GM21737 (cell line): Measurements from ENCODE around the gene GINS1.
"Not testable (repeated sequence)": the region's sequence is repeated elsewhere in the genome, so short reads cannot be mapped to it uniquely, and the experiment has no call there.

Source experiments
- ATAC-seq: cut with Tn5 transposase; IDR thresholded peaks from one replicate; pipeline ENCODE4 v1.9.1; 2021; ENCODE audit warnings: mild to moderate bottlenecking, moderate library complexity; ENCODE audit not compliant: unreplicated experiment

Gene GINS1

DNA sequence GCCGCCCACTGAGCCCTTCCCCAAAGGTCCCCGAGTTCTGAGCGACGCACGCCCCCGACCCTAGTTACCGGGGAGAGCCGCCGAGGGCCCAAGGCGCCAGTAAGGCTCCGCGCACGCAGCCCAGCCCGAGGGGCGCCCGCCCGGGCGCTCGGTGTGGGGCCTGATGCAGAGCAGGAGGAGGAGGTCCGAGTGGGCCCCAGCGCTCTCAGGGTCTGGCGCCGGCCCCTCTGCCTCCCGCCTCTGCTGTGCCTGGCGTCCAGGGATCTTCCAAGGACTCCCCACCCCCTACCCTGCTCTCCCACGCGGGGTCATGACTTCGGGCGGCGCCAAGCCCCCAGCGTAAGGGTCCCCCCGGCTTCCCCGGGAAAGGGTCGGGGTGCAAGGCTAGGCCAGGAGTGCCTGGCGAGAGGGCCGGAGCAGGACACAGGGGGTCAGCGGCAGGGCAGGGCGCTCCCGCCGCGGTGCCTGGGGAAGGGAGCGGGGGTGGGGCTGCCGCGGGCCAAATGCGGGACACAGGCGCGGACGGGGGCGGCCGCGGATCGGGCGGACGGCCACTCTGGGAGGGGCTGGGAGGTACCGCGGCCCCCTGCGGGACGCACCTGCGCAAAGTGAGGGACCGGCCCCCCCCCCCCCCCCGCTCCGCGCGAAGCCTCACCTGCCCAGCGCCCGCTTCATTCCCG, 17.5 kb upstream of the GINS1 start:
- ATAC-seq, result peak; percentile 27

DNA sequence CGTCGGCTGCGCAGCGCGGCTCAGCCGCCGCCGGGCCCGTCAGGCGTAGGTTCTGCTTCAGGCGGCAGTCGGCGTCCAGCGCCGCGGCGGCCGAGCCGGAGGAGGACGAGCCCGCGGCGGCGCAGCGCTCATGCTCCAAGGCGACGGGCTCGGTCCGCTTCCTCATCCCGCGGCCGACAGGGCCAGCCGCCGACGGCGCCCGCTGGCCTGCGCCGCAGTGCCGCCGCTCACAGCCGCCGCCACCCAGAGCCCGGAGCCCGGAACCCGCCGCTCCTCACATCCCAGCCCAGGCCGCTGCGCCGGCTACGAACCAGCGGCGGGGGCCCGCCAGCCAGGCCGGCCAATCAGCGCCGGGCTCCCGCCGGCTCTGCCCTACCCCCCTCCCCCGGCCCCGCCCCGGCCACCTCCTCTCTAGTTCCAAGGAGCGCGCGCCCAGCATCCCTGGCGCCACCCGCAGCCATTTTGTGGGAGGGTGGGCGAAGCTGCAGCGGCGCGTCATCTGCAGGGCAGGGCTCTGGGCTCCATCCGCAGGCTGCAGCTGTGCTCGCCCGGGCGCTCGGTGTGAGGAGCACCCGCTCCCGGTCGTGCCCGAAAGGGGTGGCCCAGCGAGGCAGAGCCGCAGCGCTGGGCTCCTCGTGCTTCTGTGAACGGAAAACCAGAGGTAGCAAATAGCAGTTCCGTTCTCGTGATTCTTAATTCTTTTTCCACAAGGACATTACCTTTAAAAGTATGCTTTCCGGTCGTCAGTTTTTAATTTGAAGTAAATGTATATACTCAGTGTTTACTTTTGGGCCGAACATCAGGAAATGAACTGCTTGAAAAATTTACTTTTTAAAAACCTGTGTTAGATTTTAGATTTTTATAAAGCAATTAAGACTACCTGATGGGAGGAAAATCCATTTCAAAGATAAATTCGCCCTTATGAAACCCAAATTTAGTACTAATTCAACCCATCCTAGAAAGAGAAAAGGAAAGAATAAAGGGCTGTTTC, 16.6 kb upstream of the GINS1 start, which contains the start of gene ABHD12:
Gene ABHD12, minus strand, starts transcription at position 298 of the 991 bp plus-strand sequence. Its CDS starts 132 bp downstream, at position 166.
- ATAC-seq, result peak; percentile 88

DNA sequence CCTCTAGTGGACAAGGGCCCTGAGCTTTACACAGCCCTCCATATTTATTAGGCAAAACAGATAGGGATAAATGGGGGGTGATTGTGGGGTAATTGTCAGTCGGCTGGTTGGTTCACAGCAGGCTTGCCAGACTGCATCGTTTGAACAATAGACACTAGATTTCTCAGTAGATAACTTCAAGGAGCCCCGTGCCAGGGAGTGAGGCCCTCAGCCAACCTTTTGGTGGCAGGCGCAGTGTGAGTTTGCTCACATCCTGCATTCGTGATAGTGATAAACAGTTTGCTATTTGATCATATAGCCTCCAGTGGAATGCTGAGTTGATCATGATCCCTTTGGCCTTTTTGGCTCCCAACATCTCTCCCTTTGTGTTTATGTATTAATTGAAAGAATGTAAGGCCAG, 13.2 kb upstream of the GINS1 start:
- ATAC-seq, result no peak

DNA sequence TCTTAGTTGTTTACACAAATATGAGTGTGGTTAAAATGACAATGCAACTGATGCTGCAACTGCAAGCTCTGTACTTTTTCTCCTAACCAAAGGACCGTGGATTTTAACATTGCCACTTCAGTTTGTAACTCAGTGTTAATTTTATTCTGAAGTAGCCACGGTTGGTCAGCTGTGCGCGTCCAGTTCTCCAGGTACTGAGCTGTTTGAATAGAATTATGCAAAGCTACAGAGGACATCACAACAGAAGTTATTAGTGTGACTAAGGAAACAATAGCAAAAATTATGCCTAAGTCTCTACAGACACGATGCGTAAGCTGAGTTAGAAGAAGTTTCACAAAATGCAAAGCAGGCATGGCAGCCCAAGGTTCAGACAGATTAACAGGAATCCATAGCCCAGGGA, 12.5 kb upstream of the GINS1 start:
- no peak for ATAC-seq

DNA sequence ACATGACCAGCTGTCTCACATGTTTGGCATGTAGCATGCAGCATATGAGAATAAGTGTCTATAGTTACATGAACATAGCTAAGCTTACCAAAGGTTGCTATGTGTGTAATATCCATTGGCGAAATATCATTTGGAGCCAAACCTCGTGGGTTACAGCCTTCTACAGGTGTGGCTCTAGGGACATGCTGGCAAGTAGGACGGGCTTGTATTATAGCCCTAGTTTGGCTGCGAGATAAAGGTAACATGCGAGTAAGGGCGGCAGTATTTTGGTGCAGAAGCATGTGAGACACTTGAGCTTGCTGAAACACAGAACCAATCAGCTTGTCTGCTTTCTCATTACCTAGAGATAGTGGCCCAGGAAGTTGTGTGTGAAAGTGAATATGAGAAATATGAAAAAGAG, 10.4 kb upstream of the GINS1 start:
- ATAC-seq, result no peak

DNA sequence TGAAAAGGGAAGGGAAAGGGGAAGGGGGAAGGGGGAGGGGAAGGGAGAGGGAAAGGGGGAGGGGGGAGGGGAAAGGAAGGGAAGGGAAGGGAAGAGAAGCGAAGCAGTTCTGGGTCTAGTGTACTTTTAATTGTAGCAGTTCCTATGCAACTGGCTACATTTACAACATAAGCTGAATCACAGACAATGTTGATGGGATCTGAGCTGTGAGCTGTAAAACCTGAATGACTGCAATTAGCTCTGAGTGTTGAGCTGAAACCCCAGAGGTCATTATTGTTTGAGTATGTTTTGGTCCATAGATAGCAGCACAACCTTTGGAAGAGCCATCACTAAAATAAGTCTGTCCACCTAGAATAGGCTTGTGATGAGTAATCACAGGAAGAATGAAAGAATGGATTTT, 9.7 kb upstream of the GINS1 start:
- no peak for ATAC-seq

DNA sequence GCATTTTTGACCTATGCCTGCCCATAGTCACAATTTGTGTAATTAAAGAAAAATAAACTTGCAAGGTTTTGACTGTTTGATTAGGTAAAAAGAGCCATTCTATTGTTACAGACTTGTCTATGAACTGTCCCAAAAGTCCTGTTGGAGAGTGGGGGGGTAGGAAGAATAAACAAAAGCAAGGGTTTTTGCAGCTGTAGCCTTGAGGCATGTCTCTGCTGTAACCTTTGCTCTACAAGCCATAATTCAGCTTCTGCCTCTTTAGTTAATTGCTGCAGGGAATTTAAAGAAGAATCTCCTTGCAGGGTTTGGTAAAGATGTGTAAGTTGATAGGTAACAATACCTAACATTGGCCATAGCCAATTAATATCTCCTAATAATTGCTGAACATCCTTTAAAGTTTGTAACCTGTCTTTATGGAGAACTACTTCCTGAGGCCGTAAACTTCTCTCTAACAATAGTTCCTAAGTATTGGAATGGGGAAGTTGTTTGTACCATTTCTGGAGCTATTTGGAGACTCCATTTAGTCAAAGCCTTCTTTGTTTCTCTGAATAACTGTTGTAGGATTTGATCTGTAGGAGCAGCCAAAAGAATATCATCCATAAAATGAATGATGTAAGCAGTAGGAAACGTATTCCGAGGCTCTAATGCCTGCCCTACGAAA, 9.0 kb upstream of the GINS1 start:
- no peak for ATAC-seq

DNA sequence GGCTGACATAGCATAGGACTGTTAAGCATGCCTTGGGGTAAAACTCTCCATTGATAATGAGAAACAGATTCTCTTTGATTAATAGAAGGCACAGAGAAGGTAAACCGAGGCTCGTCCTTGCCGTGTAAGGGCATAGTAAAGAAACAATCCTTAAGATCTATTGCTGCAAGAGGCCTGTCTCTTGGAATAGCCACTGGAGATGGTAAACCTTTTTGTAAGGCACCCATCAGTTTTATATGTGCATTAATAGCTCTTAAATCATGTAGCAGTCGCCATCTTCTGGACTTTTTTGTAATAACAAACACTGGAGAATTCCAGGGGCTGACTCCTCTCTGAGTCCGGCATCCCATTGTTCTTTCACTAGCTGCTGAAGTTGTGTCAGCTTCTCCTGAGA, 8.4 kb upstream of the GINS1 start:
- peak; percentile 67 for ATAC-seq

DNA sequence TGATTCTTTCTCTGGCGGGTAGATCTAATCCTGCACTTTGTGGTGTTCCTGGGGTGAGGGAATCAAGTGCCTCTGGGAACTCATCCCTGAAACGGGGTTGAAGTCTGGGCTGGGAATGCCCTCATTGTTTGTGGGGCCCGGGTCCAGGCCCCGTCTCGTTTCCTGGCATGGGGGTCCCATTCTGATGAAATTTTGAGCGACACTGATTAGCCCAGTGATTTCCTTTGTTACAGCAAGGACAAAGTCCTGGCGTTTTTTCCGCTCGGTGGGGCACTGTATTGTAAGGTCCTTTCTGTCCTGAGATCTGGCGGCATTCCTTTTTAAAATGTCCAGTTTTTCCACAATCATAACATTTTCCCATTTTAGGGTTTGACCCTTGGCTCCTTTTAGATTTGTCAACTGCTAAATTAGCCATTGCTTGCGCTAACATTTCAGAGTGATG, 7.2 kb upstream of the GINS1 start:
- ATAC-seq, result not testable (repeated sequence)

DNA sequence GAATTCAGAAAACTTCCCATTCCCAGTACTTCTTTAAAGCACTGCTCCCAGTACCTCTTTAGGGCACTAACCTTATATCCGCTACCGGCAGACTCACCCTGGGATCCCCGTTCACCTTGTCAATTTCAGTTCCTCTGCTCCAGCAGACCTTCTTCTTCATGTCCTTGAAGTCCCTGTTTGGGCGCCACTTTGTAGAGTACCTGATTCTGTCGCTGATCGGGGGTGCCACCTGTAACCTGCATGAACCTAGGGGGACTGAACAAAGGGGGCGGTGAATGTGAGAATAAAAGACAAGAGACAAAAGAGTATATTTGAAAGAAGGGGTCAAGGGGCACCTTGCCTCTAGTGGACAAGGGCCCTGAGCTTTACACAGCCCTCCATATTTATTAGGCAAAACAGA, 4.9 kb upstream of the GINS1 start:
- ATAC-seq, result no peak

DNA sequence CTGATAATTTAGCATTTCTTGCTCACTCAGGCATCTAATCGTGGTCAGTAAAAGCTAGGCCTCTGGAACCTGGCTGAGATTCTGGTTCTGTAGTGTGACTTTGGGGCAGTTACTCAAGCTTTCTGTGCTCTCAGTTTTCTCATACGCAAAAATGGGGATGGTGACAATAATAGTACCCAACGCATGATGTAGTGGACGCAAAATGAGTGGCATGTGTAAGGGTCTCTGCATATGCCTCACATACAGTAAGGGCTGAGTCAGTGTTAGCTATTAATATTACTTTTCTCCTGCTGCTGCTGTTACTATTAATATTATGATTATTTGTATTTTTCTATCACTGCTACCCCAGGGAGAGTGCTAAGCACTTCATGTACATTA, 686 bp downstream of the GINS1 start:
- no peak for ATAC-seq

DNA sequence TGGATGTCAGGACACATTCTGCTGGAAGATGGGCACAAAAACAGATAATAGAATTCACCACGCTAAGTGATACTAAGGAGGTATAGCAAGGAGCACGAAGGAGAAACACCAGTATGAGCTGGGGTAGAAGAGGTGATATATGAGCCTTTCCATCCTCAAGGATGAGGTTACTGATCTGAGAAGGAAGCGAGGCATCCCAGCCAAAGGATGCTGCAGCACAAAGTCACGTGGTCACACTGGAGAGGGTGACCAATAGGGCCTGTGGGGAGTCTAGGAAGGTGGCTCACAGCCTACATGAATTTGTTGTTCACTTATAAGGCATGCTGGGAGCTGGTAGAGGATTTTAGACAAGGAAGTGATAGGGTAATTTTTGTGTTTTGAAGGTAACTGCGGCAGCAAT, 1.4 kb downstream of the GINS1 start:
- ATAC-seq, result no peak

DNA sequence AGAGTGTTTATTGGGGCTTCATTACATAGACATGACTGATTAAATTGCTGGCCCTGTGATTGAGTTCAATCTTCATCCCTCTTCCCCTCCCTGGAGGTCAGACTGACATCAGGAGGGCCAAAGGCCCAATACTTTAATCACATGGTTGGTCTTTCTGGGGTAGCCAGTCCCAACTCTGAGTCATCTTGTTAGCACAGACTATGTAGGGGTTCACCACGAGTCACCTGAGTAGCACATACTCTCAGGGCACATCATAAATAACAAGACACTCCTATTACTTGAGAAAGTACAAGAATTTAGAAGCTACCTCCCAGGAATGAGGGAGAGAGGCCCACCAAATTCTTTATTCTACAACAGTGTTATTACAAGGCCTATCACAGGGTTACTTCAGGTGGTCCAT, 11.3 kb downstream of the GINS1 start:
- no peak for ATAC-seq

DNA sequence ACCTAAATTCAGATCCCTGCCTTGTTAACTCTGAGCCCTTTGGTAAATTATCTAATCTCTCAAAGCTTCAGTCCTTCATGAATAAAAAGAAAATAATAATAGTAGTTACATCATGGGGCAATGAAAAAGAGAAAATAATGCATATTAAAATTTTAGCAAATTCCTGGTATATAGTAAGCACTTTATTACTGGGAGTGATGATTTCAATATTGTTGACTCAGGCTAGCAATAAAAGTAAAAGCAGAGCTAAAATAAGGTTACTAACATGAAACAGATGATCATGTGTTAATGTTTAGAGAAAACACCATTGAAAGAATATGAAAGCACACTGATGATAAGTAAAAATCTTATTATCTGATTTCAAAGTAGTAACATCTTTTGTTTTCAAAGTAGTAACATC, 13.6 kb downstream of the GINS1 start:
- ATAC-seq, result no peak

DNA sequence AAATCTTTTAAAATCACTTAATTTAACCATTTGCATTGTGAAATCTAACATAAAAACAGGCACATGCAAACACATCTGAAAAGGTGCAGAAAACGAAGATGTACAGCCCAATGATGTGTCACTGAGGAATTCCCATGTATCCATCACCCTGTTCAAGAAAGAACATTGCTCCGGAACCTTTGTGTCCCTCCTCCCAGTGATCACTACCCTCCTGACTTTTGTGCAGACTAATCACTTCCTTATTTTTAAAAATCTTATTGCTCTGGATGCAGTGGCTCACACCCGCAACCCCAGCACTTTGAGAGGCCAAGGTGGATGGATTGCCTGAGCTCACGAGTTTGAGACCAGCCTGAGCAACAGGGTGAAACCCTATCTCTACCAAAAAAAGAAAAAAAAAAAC, 14.6 kb downstream of the GINS1 start:
- no peak for ATAC-seq

DNA sequence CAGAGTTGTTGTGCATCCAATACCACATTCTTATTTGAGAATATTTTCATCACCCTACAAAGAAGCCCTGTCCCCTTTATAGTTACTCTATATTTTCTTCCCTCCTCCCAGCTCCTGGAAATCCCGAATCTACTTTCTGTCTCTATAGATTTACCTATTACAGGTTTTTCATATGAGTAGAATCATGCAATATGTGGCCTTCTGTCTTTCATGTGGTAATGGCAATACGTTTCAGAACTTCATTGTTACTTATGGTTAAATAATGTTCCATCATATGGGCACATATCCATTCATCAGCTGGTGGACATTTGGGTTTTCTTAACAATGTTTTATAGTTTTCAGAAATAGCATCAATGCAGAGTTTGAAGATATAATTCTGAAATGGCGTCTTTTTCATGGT, 17.1 kb downstream of the GINS1 start:
- no peak for ATAC-seq

DNA sequence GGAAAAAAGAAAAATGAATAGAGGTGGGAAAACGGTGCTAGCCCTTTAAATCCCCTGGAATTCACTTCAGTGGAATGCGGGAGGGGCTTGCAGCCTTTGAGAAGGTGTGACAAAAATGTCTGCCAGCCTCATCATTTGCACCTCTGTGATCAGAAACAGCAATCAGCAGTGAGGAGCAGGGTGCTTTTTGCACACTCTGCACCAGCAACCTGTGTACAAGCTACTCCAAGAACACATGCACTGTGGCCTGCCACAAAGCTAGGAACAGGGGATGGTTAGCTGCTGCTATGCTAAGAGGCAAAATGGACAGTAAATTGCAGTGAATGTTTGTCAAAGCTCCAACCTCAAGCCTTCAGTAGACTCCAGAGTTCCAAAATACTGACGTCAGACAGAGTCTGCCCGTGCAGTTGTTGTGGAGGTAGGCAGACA, 29.7 kb downstream of the GINS1 start:
- ATAC-seq, result no peak

DNA sequence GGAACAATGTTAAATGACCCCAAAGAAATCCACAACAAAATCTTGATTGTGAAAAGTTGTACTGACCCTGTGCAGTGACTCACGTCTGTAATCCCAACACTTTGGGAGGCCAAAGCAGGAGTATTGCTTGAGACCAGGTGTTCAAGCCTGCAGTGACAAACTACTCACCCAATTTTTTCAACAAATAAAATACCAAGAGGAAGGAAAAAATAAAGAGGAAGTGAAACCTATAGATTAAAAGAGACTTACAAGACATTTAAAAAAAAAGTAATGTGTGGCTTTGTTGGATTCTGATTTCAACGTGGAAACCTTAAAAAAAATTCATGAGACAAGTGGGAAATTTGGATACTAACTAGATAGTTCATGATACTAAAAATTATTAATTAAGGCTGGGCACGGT, 31.9 kb downstream of the GINS1 start:
- ATAC-seq, result no peak

DNA sequence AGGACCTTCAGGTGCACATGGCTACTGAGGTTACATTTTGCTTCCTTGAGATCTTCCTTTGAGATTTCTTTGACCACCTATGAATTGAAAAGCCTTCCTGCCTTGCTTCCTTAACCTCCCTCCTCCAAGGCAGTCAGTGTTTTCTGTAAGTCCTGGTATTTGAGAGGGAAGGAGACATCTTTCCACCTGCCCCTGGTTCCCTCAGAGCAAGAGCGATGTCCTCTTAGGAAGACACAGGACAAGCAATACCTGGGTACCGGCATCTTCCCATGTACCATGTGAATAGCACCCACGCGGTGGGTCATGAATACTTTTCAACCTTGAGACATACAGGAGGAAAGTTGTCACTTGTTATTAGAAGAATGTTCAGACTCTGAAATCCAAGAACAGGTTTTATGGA, 37.1 kb downstream of the GINS1 start:
- no peak for ATAC-seq

DNA sequence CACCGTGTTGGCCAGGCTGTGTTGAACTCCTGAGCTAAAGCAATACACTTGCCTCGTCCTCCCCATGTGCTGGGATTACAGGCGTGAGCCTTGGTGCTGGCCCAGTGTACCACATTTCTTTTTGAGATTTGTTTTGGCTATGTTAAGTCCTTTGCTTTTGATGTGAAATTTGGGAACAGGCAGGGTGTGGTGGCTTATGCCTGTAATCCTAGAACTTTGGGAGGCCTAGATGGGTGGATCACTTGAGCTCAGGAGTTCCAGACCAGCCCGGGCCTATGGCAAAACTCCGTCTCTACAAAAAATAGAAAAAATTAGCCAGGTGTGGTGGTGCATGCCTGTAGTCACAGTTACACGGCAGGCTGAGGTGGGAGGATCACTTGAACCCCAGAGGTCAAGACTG, 40.2 kb downstream of the GINS1 start:
- no peak for ATAC-seq

DNA sequence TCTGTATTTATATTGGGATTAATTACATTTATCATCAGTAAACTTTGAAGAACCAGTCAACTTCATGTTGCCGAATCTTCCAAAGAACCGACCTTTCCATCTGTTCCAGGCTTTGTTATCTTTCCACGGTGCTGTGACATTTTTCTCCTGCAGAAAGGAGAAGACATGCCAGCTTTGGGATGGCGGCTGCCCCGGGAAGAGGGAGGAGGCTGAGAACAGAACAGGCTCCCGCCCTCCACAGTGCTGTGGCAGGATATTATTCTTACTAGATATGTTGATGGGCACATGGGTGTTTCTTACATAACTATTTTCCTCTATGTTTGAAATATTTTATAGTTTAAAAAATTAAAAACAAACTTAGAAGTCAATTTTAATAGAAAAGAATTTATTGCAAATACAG, 44.9 kb downstream of the GINS1 start:
- no peak for ATAC-seq
